GM23248 (cell line): ENCODE measurements around the gene GDI1. TPM values are rescaled to one million over a fixed set of nuclear protein-coding genes. Genes with fewer than 3 reads are reported as not detected.

ENCODE experiments used
- DNase-seq: peaks from one replicate; pipeline ENCODE4 v3.0.0-alpha.2; 2015
- H2AFZ ChIP-seq: fragments of 200-600 bp; sonication (generic); 2 replicates; pipeline ENCODE4 v1.6.1; 2016; ENCODE audit warnings: antibody characterized with exemption
- H3F3A ChIP-seq: fragments of 200-600 bp; sonication (generic); 2 replicates; pipeline ENCODE4 v1.6.1; 2016; ENCODE audit warnings: mild to moderate bottlenecking, antibody characterized with exemption, mixed run types; ENCODE audit not compliant: insufficient read depth
- H3K27ac ChIP-seq: fragments of 200-600 bp; sonication (generic); 2 replicates; pipeline ENCODE4 v1.5.1; 2016; ENCODE audit warnings: mild to moderate bottlenecking
- H3K27me3 ChIP-seq: fragments of 200-600 bp; sonication (generic); replicated peaks from 2 replicates; pipeline ENCODE4 v1.6.1; 2016; ENCODE audit warnings: mild to moderate bottlenecking; ENCODE audit not compliant: insufficient read depth
- H3K36me3 ChIP-seq: fragments of 200-600 bp; sonication (generic); 2 replicates; pipeline ENCODE4 v1.6.1; 2016; ENCODE audit warnings: low read depth, mild to moderate bottlenecking
- H3K4me1 ChIP-seq: fragments of 200-600 bp; sonication (generic); 2 replicates; pipeline ENCODE4 v1.6.1; 2016; ENCODE audit warnings: mild to moderate bottlenecking; ENCODE audit not compliant: insufficient read depth
- H3K4me2 ChIP-seq: fragments of 200-600 bp; sonication (generic); one replicate; pipeline ENCODE4 v1.6.1; 2016; ENCODE audit warnings: mild to moderate bottlenecking; ENCODE audit not compliant: unreplicated experiment
- H3K4me3 ChIP-seq: fragments of 200-600 bp; sonication (generic); 2 replicates; pipeline ENCODE4 v1.5.1; 2016; ENCODE audit warnings: mild to moderate bottlenecking
- H3K79me2 ChIP-seq: fragments of 200-600 bp; sonication (generic); 2 replicates; pipeline ENCODE4 v1.6.1; 2016; ENCODE audit warnings: mild to moderate bottlenecking; ENCODE audit not compliant: insufficient read depth
- H3K9ac ChIP-seq: fragments of 200-600 bp; sonication (generic); 2 replicates; pipeline ENCODE4 v1.6.1; 2016; ENCODE audit warnings: mild to moderate bottlenecking
- H3K9me2 ChIP-seq: fragments of 200-600 bp; sonication (generic); 2 replicates; pipeline ENCODE4 v1.6.1; 2016; ENCODE audit warnings: mixed run types, mild to moderate bottlenecking, moderate library complexity; ENCODE audit not compliant: insufficient read depth
- H3K9me3 ChIP-seq: fragments of 200-600 bp; sonication (generic); one replicate; pipeline ENCODE4 v1.6.1; 2017; ENCODE audit warnings: low read depth
- H4K20me1 ChIP-seq: fragments of 200-600 bp; sonication (generic); 2 replicates; pipeline ENCODE4 v1.6.0; 2016; ENCODE audit not compliant: insufficient read depth
- EZH2 ChIP-seq: fragments of 200-600 bp; sonication (generic); IDR thresholded peaks from 2 replicates; pipeline ENCODE4 v1.6.1; 2018; ENCODE audit warnings: antibody characterized with exemption, mild to moderate bottlenecking; ENCODE audit not compliant: insufficient read depth, poor library complexity, severe bottlenecking
- EZH2phosphoT487 ChIP-seq: fragments of 200-600 bp; sonication (generic); IDR thresholded peaks from 2 replicates; pipeline ENCODE4 v1.6.1; 2018; ENCODE audit warnings: antibody characterized with exemption, moderate library complexity, mild to moderate bottlenecking, low read depth; ENCODE audit not compliant: insufficient read depth
- WGBS, 2 experiments: methylation state at CpG; one replicate each; pipeline ENCODE4 v1.1.6; 2015 to 2017; ENCODE audit warnings: low lambda C conversion rate in 2 of 2, low coverage in 1 of 2; ENCODE audit errors: missing lambda C conversion rate in 2 of 2; 5-methylcytosine and 5-hydroxymethylcytosine counted together
- in situ Hi-C: fragments of 300-500 bp; cut with MboI; formaldehyde crosslinking; loops from 2 replicates; pipeline ENCODE4 v1.15.0; 2020
- polyA plus RNA-seq: library from polyadenylated mRNA; unstranded; fragments of >200 nt; fragmentation: Nextera tagmentation; extraction: Ambion mirVana; gene quantifications from 2 replicates; pipeline ENCODE4 v1.2.1, GENCODE V29; 2016
- total RNA-seq: library from RNA; depleted of rRNA; stranded (reverse); fragments of >200 nt; shearing (Covaris generic); gene quantifications from 2 replicates; pipeline ENCODE4 v1.2.3, GENCODE V29; 2014

The GDI1 gene
- total and polyA plus RNA-seq, 2 experiments from 2014 or later = 87.1 to 196 TPM

GRCh38 chrX:154434394-154435168 lies 2.4 kb upstream of the GDI1 start:
- Histone ChIP-seq H3F3A (no peaks in the 10 kb centered on the region), H3K79me2 (peaks cover 36% of the 10 kb centered on the region), H3K36me3 (no peaks in the 10 kb centered on the region), H3K4me2 (no peak overlapping the region), H3K4me1 (no peaks in the 10 kb centered on the region), H3K9me2 (no peaks in the 10 kb centered on the region), H3K27ac (no peak overlapping the region), H4K20me1 (no peaks in the 10 kb centered on the region), H2AFZ (no peak overlapping the region), H3K9me3 (no peaks in the 10 kb centered on the region), H3K9ac (no peak overlapping the region), H3K27me3 (no peaks in the 10 kb centered on the region), H3K4me3 (no peak overlapping the region)
- in situ Hi-C loops = no loop called here
- WGBS, 2 experiments = 68 to 94% methylated on average over 4 of the region's 7 CpGs
- TF ChIP-seq EZH2phosphoT487 (no peak), EZH2 (no peak)
- DNase-seq = no peak

GRCh38 chrX:154435171-154435733 lies 1.7 kb upstream of the GDI1 start:
- no peaks in the 10 kb centered on the region for H3K9me2 ChIP-seq
- no peak overlapping the region for H3K27ac ChIP-seq
- H3K9ac ChIP-seq = no peak overlapping the region
- in situ Hi-C loops = no loop called here
- no peaks in the 10 kb centered on the region for H3K4me1 ChIP-seq
- H3K4me2 ChIP-seq = no peak overlapping the region
- DNase-seq = no peak
- H3K36me3 ChIP-seq = no peaks in the 10 kb centered on the region
- H4K20me1 ChIP-seq = no peaks in the 10 kb centered on the region
- no peaks in the 10 kb centered on the region for H3K27me3 ChIP-seq
- peaks cover 36% of the 10 kb centered on the region for H3K79me2 ChIP-seq
- 98 to 99% methylated on average over 9 to 17 of the region's 19 CpGs for WGBS, 2 experiments
- no peak overlapping the region for H3K4me3 ChIP-seq
- H3K9me3 ChIP-seq = no peaks in the 10 kb centered on the region
- no peak overlapping the region for H2AFZ ChIP-seq
- TF ChIP-seq EZH2 (no peak), EZH2phosphoT487 (no peak)
- no peaks in the 10 kb centered on the region for H3F3A ChIP-seq

- H2AFZ ChIP-seq = 0 out of 2 replicates have a peak overlapping the region, but pooled peaks have one; percentile 33
- peaks cover 37% of the 10 kb centered on the region for H3K79me2 ChIP-seq
- peak overlapping the region; percentile 79 for H3K4me3 ChIP-seq
- H3K4me1 ChIP-seq = no peaks in the 10 kb centered on the region
- peak; percentile 64 for DNase-seq
- H3K9ac ChIP-seq = peak overlapping the region; percentile 80
- H3K36me3 ChIP-seq = no peaks in the 10 kb centered on the region
- no peak overlapping the region for H3K4me2 ChIP-seq
- H3K27me3 ChIP-seq = no peaks in the 10 kb centered on the region
- in situ Hi-C loops = no loop called here
- H3K9me3 ChIP-seq = no peaks in the 10 kb centered on the region
- TF ChIP-seq EZH2phosphoT487 (no peak), EZH2 (no peak)
- 28 to 35% methylated on average over 8 to 19 of the region's 78 CpGs for WGBS, 2 experiments
- peak overlapping the region; percentile 59; the same call in 1 of the 2 replicates for H3K27ac ChIP-seq
- H3F3A ChIP-seq = no peaks in the 10 kb centered on the region
- H3K9me2 ChIP-seq = no peaks in the 10 kb centered on the region
- no peaks in the 10 kb centered on the region for H4K20me1 ChIP-seq
These were observed 476 bp upstream of the GDI1 start for GRCh38 chrX:154436374-154436982.

GRCh38 chrX:154437971-154438893 lies 1.3 kb downstream of the GDI1 start:
- no peak overlapping the region for H3K27ac ChIP-seq
- H3K4me1 ChIP-seq = no peaks in the 10 kb centered on the region
- peak overlapping the region; percentile 80 for H3K9ac ChIP-seq
- H3K4me3 ChIP-seq = peak overlapping the region; percentile 79
- H2AFZ ChIP-seq = no peak overlapping the region
- H3K27me3 ChIP-seq = no peaks in the 10 kb centered on the region
- no peaks in the 10 kb centered on the region for H3F3A ChIP-seq
- TF ChIP-seq EZH2 (no peak), EZH2phosphoT487 (no peak)
- peak overlapping the region; percentile 78 for H3K4me2 ChIP-seq
- in situ Hi-C loops = no loop called here
- H4K20me1 ChIP-seq = no peaks in the 10 kb centered on the region
- H3K9me2 ChIP-seq = no peaks in the 10 kb centered on the region
- WGBS, 2 experiments = 15 to 29% methylated on average over 15 to 22 of the region's 28 CpGs
- no peaks in the 10 kb centered on the region for H3K36me3 ChIP-seq
- peak; percentile 36 for DNase-seq
- peaks cover 46% of the 10 kb centered on the region for H3K79me2 ChIP-seq
- H3K9me3 ChIP-seq = no peaks in the 10 kb centered on the region
